Stomach (tissue), 4 donors: ENCODE data around the gene ARRB1.

ENCODE experiments used
- CTCF ChIP-seq, 7 experiments: fragments of 450-650 bp in 4 of 7; fragments of 200-600 bp in 3 of 7; sonication (generic) in 3 of 7; IDR thresholded peaks; one replicate each; pipeline ENCODE4 v1.5.1; 2016 to 2019; ENCODE audit warnings: antibody characterized with exemption in 7 of 7, control low read depth in 2 of 7, mild to moderate bottlenecking in 1 of 7
- EP300 ChIP-seq: sonication (generic); formaldehyde crosslinking; IDR thresholded peaks from one replicate; pipeline ENCODE4 v1.6.1; 2017; ENCODE audit warnings: antibody characterized with exemption

- TF ChIP-seq EP300, result no peak
- no peak for TF ChIP-seq CTCF (IDR thresholded peaks at IDR 0.05)
These were observed 131.6 kb downstream of the ARRB1 start for GRCh38 chr11:75219869-75220268.
